GM18526 (cell line): ENCODE results near the gene APLP1.

Source experiments
- POLR2A ChIP-seq: IDR thresholded peaks from 3 replicates; pipeline ENCODE4 v1.6.1; 2011; ENCODE audit not compliant: insufficient read length; ENCODE audit errors: extremely low read depth

APLP1 gene

GRCh38 chr19:35890113-35890650 lies 21.8 kb downstream of the APLP1 start:
- no peak for TF ChIP-seq POLR2A

GRCh38 chr19:35894342-35894741 lies 26.0 kb downstream of the APLP1 start:
- no peak for TF ChIP-seq POLR2A

GRCh38 chr19:35895911-35896642 lies 27.7 kb downstream of the APLP1 start:
- no peak for TF ChIP-seq POLR2A

GRCh38 chr19:35896643-35897040 lies 28.3 kb downstream of the APLP1 start:
- TF ChIP-seq POLR2A = no peak

GRCh38 chr19:35897706-35898451 lies 29.5 kb downstream of the APLP1 start:
- TF ChIP-seq POLR2A = no peak

GRCh38 chr19:35898499-35898809 lies 30.1 kb downstream of the APLP1 start:
- no peak for TF ChIP-seq POLR2A

GRCh38 chr19:35899547-35900214 lies 31.3 kb downstream of the APLP1 start:
- TF ChIP-seq POLR2A = no peak

- TF ChIP-seq POLR2A = no peak
Measured at GRCh38 chr19:35901055-35901644, 32.8 kb downstream of the APLP1 start.

- peak; percentile 57 for TF ChIP-seq POLR2A
Measured at GRCh38 chr19:35901854-35902661, 33.7 kb downstream of the APLP1 start, which contains the start of gene HCST. HCST (plus strand) TSS chr19:35902529; CDS start chr19:35902594, 65 bp downstream.

- no peak for TF ChIP-seq POLR2A
Measured at GRCh38 chr19:35902870-35903475, 34.6 kb downstream of the APLP1 start.

- TF ChIP-seq POLR2A = peak; percentile 79
Measured at GRCh38 chr19:35903550-35904179, 35.3 kb downstream of the APLP1 start.

- no peak for TF ChIP-seq POLR2A
Measured at GRCh38 chr19:35904311-35905068, 36.1 kb downstream of the APLP1 start.

GRCh38 chr19:35905178-35905727 lies 36.9 kb downstream of the APLP1 start:
- no peak for TF ChIP-seq POLR2A
